ENCODE results near the gene RGP1. TPM values are rescaled to one million over a fixed set of nuclear protein-coding genes. Genes with fewer than 3 reads are reported as not detected.

RGP1 gene
- total and polyA plus RNA-seq, 2 experiments from 2014 or later = 4.7 to 19.1 TPM

DNA sequence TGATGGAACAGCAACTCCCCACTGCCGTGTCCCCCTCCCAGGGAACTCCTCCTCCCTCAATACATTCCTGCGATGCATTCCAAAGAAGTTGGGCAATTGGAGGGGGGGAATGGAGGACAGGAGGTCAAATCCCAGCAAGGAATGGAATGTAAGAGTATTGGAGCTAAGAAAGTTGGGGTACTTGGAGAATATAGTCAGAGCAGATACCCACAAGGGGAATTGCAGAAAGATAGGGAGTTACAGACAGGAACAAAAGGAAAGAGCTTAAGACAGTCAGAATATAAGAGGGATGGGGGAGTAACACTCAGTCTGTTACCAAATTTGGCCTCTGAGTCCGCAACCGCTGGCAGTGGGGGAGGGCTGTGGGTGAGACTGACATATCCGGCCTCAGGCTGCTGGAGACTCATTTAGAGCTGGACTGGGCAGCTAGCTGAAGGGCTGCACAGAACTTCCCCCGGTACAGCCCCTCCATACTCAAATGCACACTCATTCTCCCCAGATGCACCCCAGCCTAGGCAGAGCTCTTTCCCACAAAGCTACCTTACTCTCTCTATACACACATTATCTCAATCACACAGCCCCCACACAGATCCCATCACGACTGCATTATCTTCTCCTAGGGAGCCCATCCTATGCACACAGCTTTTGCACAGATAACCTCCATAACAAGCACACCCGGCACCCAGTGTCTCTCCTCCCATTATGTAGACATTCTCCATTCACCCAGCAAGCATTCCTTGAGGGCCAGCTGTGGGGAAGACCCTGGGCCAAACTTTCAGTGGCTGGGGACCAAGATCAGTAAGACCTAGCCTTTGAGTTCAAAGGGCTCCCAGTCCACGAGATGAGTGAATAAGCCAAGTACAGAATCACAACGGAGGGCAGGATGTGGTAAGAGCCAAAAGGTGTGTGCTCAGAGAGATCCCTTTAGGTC lies 20.8 kb upstream of the RGP1 start:
- in situ Hi-C loops (cut with MboI) = no loop called here
- H3K36me3 ChIP-seq (ENCODE audit: low read depth) = peaks cover 22% of the 10 kb centered on the region
- WGBS, 2 experiments (ENCODE audit: low coverage in 1 of 2, low lambda C conversion rate in 2 of 2, missing lambda C conversion rate in 2 of 2) = 0 to 1% methylated on average over 10 of the region's 10 CpGs

DNA sequence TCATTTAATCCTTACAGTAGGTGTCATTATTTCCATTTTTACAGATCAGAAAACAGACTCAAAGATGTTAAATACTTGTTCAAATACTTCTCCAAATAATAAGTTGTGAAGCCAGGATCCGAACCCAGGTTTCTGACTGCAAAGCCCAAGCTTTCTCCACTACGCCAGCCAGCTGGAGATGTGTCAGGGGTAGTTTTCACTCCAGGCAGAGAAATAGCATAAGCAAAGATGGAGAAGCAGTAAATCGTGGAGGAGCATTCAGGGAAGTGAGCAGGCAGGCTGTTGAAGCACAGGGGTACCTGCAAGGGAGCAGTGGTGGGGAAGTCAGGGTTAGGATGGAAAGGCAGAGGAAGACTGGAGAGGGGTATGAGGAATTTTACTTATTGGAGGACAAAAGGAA lies 20.0 kb upstream of the RGP1 start:
- Histone ChIP-seq H3K4me2 (ENCODE audit: unreplicated experiment) (peak overlapping the region; percentile 100), H3K79me2 (ENCODE audit: insufficient read depth) (peaks cover 89% of the 10 kb centered on the region), H2AFZ (no peak overlapping the region), H3K4me1 (ENCODE audit: insufficient read depth) (peaks cover 45% of the 10 kb centered on the region), H3K27ac (peak overlapping the region; percentile 89), H3K9ac (peak overlapping the region; percentile 95), H3K9me3 (ENCODE audit: low read depth) (no peaks in the 10 kb centered on the region), H3F3A (ENCODE audit: insufficient read depth) (peaks cover 65% of the 10 kb centered on the region), H3K4me3 (peak overlapping the region; percentile 96), H3K36me3 (ENCODE audit: low read depth) (peaks cover 15% of the 10 kb centered on the region), H3K27me3 (replicated peaks; ENCODE audit: insufficient read depth) (no peaks in the 10 kb centered on the region), H4K20me1 (ENCODE audit: insufficient read depth) (no peaks in the 10 kb centered on the region), H3K9me2 (ENCODE audit: insufficient read depth) (no peaks in the 10 kb centered on the region)
- 26 to 27% methylated on average over 3 of the region's 3 CpGs for WGBS, 2 experiments (ENCODE audit: low coverage in 1 of 2, low lambda C conversion rate in 2 of 2, missing lambda C conversion rate in 2 of 2)
- in situ Hi-C loops (cut with MboI) = no loop called here
- peak; percentile 39 for DNase-seq
- TF ChIP-seq EZH2phosphoT487 (IDR thresholded peaks at IDR 0.05; ENCODE audit: insufficient read depth, low read depth) = no peak

More for the DNA sequence above, 20.8 kb upstream of the RGP1 start:
- peak overlapping the region; percentile 89 for H3K27ac ChIP-seq
- peak overlapping the region; percentile 95 for H3K9ac ChIP-seq
- no peak overlapping the region for H2AFZ ChIP-seq
- DNase-seq = peak; percentile 93
- peaks cover 62% of the 10 kb centered on the region for H3F3A ChIP-seq (ENCODE audit: insufficient read depth)
- peak overlapping the region; percentile 100 for H3K4me2 ChIP-seq (ENCODE audit: unreplicated experiment)
- no peaks in the 10 kb centered on the region for H3K9me3 ChIP-seq (ENCODE audit: low read depth)
- H3K27me3 ChIP-seq (replicated peaks; ENCODE audit: insufficient read depth) = no peaks in the 10 kb centered on the region
- H3K9me2 ChIP-seq (ENCODE audit: insufficient read depth) = no peaks in the 10 kb centered on the region
- peaks cover 89% of the 10 kb centered on the region for H3K79me2 ChIP-seq (ENCODE audit: insufficient read depth)
- H3K4me1 ChIP-seq (ENCODE audit: insufficient read depth) = peaks cover 37% of the 10 kb centered on the region
- peak overlapping the region; percentile 96 for H3K4me3 ChIP-seq
- TF ChIP-seq EZH2phosphoT487 (IDR thresholded peaks at IDR 0.05; ENCODE audit: insufficient read depth, low read depth) (no peak), EZH2 (IDR thresholded peaks at IDR 0.05; ENCODE audit: insufficient read depth, poor library complexity, severe bottlenecking) (no peak)
- H4K20me1 ChIP-seq (ENCODE audit: insufficient read depth) = no peaks in the 10 kb centered on the region

DNA sequence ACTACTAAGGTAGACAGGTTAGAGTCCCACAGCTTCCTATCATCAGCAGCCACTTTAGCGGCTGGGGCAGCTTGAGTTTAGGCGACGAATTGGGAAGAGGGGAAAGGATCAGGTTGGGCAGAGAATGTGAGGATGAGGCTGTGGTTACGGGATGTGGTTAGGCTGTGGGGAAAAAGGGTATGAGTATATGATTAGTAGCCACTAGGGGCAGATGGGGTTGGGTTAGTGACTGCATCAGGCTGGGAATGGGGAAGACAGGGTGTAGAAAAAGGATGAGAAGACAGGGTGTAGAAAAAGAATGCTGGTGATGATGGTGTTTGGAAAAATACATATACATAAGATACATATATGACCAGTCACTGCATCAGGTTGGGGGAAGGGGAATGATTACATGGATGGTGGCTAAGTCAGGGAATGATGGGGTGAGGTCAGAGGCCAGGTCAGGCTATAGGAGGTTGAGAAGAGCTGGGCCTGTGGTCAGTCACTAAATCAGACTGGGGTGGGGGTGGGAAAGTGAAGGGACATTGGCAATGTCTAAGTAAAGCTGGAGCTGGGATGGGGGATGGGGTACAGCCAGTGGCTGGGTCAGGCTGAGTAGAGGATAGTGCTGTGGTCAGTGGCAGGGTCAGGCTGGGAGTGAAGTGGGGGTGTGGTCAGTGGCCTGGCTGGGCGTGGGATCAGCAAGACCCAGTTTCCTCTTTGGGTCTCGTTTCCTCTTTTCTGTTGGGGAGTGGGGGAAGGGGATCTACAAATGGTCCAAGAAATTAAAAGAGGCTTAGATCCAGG lies 19.2 kb upstream of the RGP1 start:
- Histone ChIP-seq H3F3A (ENCODE audit: insufficient read depth) (peaks cover 68% of the 10 kb centered on the region), H3K4me2 (ENCODE audit: unreplicated experiment) (peak overlapping the region; percentile 100), H3K4me3 (peak overlapping the region; percentile 96), H3K27ac (peak overlapping the region; percentile 89), H3K79me2 (ENCODE audit: insufficient read depth) (peaks cover 89% of the 10 kb centered on the region), H3K36me3 (ENCODE audit: low read depth) (peaks cover 13% of the 10 kb centered on the region), H3K9me3 (ENCODE audit: low read depth) (no peaks in the 10 kb centered on the region), H3K9me2 (ENCODE audit: insufficient read depth) (no peaks in the 10 kb centered on the region), H3K9ac (peak overlapping the region; percentile 95), H4K20me1 (ENCODE audit: insufficient read depth) (no peaks in the 10 kb centered on the region), H3K4me1 (ENCODE audit: insufficient read depth) (peaks cover 51% of the 10 kb centered on the region), H3K27me3 (replicated peaks; ENCODE audit: insufficient read depth) (no peaks in the 10 kb centered on the region), H2AFZ (no peak overlapping the region)
- in situ Hi-C loops (cut with MboI) = no loop called here
- 0 to 1% methylated on average over 6 of the region's 6 CpGs for WGBS, 2 experiments (ENCODE audit: low coverage in 1 of 2, low lambda C conversion rate in 2 of 2, missing lambda C conversion rate in 2 of 2)
- peak; percentile 94 for DNase-seq
- TF ChIP-seq EZH2 (IDR thresholded peaks at IDR 0.05; ENCODE audit: insufficient read depth, poor library complexity, severe bottlenecking) (no peak), EZH2phosphoT487 (IDR thresholded peaks at IDR 0.05; ENCODE audit: insufficient read depth, low read depth) (no peak)

DNA sequence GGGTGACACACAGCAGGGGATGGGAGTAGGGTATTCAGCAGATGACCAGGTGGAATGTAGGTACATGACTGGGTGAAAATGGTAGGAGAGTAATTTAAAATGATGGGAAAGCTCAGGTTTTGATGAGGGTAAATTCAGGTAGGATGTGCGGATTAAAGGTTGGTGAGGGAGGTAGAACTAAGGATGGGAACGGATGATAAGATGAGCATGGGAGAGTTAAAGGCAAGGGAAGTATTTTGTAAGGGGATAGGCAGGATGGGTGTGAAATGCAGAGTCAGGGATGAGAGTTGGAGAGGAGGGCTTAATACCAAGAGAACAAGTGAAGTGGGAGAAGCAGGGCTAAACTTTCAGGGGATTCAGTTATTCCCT lies 18.6 kb upstream of the RGP1 start:
- Histone ChIP-seq H4K20me1 (ENCODE audit: insufficient read depth) (no peaks in the 10 kb centered on the region), H3K4me2 (ENCODE audit: unreplicated experiment) (peak overlapping the region; percentile 100), H3K4me1 (ENCODE audit: insufficient read depth) (peaks cover 51% of the 10 kb centered on the region), H3K4me3 (peak overlapping the region; percentile 96), H3F3A (ENCODE audit: insufficient read depth) (peaks cover 72% of the 10 kb centered on the region), H3K36me3 (ENCODE audit: low read depth) (peaks cover 15% of the 10 kb centered on the region), H3K9me3 (ENCODE audit: low read depth) (no peaks in the 10 kb centered on the region), H3K27ac (peak overlapping the region; percentile 89), H2AFZ (no peak overlapping the region), H3K9ac (peak overlapping the region; percentile 95), H3K79me2 (ENCODE audit: insufficient read depth) (peaks cover 89% of the 10 kb centered on the region), H3K9me2 (ENCODE audit: insufficient read depth) (no peaks in the 10 kb centered on the region), H3K27me3 (replicated peaks; ENCODE audit: insufficient read depth) (no peaks in the 10 kb centered on the region)
- in situ Hi-C loops (cut with MboI) = no loop called here
- TF ChIP-seq EZH2 (IDR thresholded peaks at IDR 0.05; ENCODE audit: insufficient read depth, poor library complexity, severe bottlenecking) (no peak), EZH2phosphoT487 (IDR thresholded peaks at IDR 0.05; ENCODE audit: insufficient read depth, low read depth) (no peak)
- WGBS, 2 experiments (ENCODE audit: low coverage in 1 of 2, low lambda C conversion rate in 2 of 2, missing lambda C conversion rate in 2 of 2) = 51 to 54% methylated on average over 2 of the region's 2 CpGs
- no peak for DNase-seq

All from GM23248 (cell line).